Measurements from ENCODE around the gene PCDH1.

PCDH1 gene

DNA sequence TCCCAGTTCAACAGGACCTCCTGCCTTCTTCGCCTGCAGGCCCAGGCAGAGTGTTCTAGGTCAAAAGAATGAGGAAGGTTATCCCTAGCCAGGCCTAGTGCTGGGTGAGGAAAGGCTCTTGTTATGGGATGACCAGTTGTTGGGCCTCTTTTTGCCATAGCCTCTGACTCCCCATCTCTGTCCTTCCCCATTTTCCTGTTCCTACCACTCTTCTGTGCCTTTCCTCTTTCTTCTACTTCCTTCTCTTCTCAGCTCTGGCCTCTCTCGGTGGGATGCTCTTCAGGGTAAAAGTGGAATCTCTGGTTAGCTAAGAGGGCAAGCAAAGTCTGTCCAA is 1.2 kb upstream of the PCDH1 start:
- H3K9me3 ChIP-seq (ENCODE audit: control insufficient read depth in 2 of 2, low read length in 2 of 2): peaks cover 0 to 3% of the 10 kb centered on the region in 2 donors
- H3K36me3 ChIP-seq (ENCODE audit: control insufficient read depth in 2 of 2, insufficient read depth in 2 of 2, low read length in 2 of 2): no peaks in the 10 kb centered on the region
- peaks cover 63 to 70% of the 10 kb centered on the region in 2 donors for H3K27me3 ChIP-seq (ENCODE audit: control insufficient read depth in 1 of 2, insufficient read depth in 2 of 2, low read length in 2 of 2)
- peak overlapping the region in 1 of 2 donors; percentile 21 for H3K9ac ChIP-seq (ENCODE audit: low read length in 2 of 2)
- H3K4me1 ChIP-seq (ENCODE audit: control insufficient read depth, insufficient read depth, low read length): peaks cover 46% of the 10 kb centered on the region
- peak overlapping the region in 1 of 2 donors; percentile 85 for H3K4me3 ChIP-seq (ENCODE audit: low read length in 2 of 2)
- peak overlapping the region; percentile 41 for H3K27ac ChIP-seq (ENCODE audit: low read length)

GRCh38 chr5:141878711-141879425 is 658 bp upstream of the PCDH1 start:
- peak overlapping the region; percentile 85 to 87 for H3K4me3 ChIP-seq (ENCODE audit: low read length in 2 of 2)
- peak overlapping the region; percentile 53 to 55 for H3K9ac ChIP-seq (ENCODE audit: low read length in 2 of 2)
- peaks cover 46% of the 10 kb centered on the region for H3K4me1 ChIP-seq (ENCODE audit: control insufficient read depth, insufficient read depth, low read length)
- H3K9me3 ChIP-seq (ENCODE audit: control insufficient read depth in 2 of 2, low read length in 2 of 2): peaks cover 0 to 3% of the 10 kb centered on the region in 2 donors
- peak overlapping the region; percentile 41 for H3K27ac ChIP-seq (ENCODE audit: low read length)
- H3K36me3 ChIP-seq (ENCODE audit: control insufficient read depth in 2 of 2, insufficient read depth in 2 of 2, low read length in 2 of 2): no peaks in the 10 kb centered on the region
- peaks cover 64 to 73% of the 10 kb centered on the region in 2 donors for H3K27me3 ChIP-seq (ENCODE audit: control insufficient read depth in 1 of 2, insufficient read depth in 2 of 2, low read length in 2 of 2)

- H3K27ac ChIP-seq (ENCODE audit: low read length): no peak overlapping the region
- H3K27me3 ChIP-seq (ENCODE audit: control insufficient read depth in 1 of 2, insufficient read depth in 2 of 2, low read length in 2 of 2): peaks cover 56 to 61% of the 10 kb centered on the region in 2 donors
- no peaks in the 10 kb centered on the region for H3K9me3 ChIP-seq (ENCODE audit: control insufficient read depth in 2 of 2, low read length in 2 of 2)
- no peaks in the 10 kb centered on the region for H3K36me3 ChIP-seq (ENCODE audit: control insufficient read depth in 2 of 2, insufficient read depth in 2 of 2, low read length in 2 of 2)
- H3K4me3 ChIP-seq (ENCODE audit: low read length in 2 of 2): peak overlapping the region; percentile 73 to 75
- H3K9ac ChIP-seq (ENCODE audit: low read length in 2 of 2): peak overlapping the region; percentile 55
- H3K4me1 ChIP-seq (ENCODE audit: control insufficient read depth, insufficient read depth, low read length): peaks cover 46% of the 10 kb centered on the region
Observed at GRCh38 chr5:141877356-141878185, 639 bp downstream of the PCDH1 start.

- Histone ChIP-seq H3K9me3 (ENCODE audit: control insufficient read depth in 2 of 2, low read length in 2 of 2) (no peaks in the 10 kb centered on the region), H3K4me3 (ENCODE audit: low read length in 2 of 2) (peak overlapping the region; percentile 73 to 75), H3K4me1 (ENCODE audit: control insufficient read depth, insufficient read depth, low read length) (peaks cover 46% of the 10 kb centered on the region), H3K27me3 (ENCODE audit: control insufficient read depth in 1 of 2, insufficient read depth in 2 of 2, low read length in 2 of 2) (peaks cover 52 to 54% of the 10 kb centered on the region in 2 donors), H3K9ac (ENCODE audit: low read length in 2 of 2) (peak overlapping the region; percentile 5 to 55), H3K27ac (ENCODE audit: low read length) (peak overlapping the region; percentile 31), H3K36me3 (ENCODE audit: control insufficient read depth in 2 of 2, insufficient read depth in 2 of 2, low read length in 2 of 2) (no peaks in the 10 kb centered on the region)
Observed at GRCh38 chr5:141876628-141877355, 1.4 kb downstream of the PCDH1 start.

DNA sequence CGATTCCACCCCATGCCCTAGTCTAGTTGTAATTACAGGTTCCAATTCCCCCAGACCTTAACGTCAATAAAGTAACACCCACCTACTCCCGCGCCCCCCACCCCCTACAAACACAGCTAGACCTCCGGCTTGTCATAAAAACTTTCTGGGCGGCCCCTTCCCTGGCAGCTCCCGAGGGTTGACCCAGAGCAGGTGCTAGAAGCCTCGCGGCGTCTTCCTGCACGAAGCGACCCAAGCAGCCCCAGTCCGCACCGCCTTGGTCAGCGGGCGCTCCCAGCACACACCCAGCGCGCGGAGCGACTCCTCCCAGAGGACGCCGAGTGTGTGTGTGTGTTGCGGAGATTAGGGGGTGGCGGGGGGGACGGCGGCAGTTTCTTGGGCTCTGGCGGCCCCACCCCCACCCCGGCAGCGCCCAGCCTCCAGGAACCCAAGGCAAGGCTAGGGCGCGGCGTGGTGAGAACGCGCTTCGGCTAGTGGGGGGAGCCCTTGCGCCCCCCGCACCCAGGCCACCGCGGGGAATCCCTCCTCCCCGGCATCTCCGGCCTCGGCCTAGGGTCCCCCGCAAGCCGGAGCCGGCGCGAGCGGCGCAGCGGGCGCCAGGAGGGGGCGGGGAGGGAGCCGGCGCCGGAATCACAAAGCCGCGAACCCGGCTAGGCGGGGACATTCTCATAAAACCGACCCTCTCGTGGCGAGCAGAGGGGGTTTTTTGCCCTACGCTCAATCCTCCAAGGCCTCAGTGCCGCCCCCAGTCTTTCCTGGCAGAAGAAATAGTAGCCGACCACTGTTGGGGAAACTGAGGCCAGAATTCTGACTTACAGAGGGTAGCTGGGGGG is 2.2 kb downstream of the PCDH1 start:
- peak overlapping the region; percentile 73 to 75 for H3K4me3 ChIP-seq (ENCODE audit: low read length in 2 of 2)
- H3K27me3 ChIP-seq (ENCODE audit: control insufficient read depth in 1 of 2, insufficient read depth in 2 of 2, low read length in 2 of 2): peaks cover 49 to 53% of the 10 kb centered on the region in 2 donors
- peak overlapping the region; percentile 31 for H3K27ac ChIP-seq (ENCODE audit: low read length)
- peak overlapping the region; percentile 5 to 15 for H3K9ac ChIP-seq (ENCODE audit: low read length in 2 of 2)
- H3K9me3 ChIP-seq (ENCODE audit: control insufficient read depth in 2 of 2, low read length in 2 of 2): no peaks in the 10 kb centered on the region
- no peaks in the 10 kb centered on the region for H3K36me3 ChIP-seq (ENCODE audit: control insufficient read depth in 2 of 2, insufficient read depth in 2 of 2, low read length in 2 of 2)
- peaks cover 46% of the 10 kb centered on the region for H3K4me1 ChIP-seq (ENCODE audit: control insufficient read depth, insufficient read depth, low read length)

DNA sequence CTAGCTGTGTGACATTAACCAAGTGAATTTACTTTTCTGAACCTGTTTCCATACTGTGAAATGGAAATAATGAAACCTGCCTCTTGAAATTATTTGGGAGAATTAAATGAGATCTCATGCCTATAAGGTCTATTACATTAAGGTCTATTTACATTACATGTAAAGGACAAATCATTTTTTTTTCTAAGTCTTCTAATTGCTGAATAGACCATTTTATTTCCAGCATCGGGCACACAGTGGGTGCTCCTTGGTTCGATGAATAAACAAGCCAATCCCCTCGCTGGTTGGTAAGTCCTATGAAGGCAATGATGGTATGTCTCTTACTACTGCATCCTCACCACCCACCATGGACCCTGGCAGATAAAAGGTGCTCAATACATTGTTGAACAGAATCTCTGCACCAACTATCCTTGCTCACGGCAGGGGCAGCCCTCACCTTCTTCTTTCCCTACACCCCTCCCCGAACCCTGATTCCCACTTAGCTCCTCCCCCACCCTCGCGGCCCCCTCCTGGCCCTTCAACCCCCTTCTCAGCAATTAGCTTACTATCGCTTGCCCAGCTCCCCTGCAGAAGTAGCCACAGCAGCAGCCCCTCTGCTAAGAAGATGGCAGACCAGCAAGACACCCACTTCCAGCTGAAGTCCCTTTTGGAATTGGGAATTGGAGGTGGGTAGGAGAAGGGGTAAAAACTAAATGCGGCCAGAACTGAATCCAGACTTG is 3.0 kb downstream of the PCDH1 start:
- Histone ChIP-seq H3K36me3 (ENCODE audit: control insufficient read depth in 2 of 2, insufficient read depth in 2 of 2, low read length in 2 of 2) (no peaks in the 10 kb centered on the region), H3K27ac (ENCODE audit: low read length) (no peak overlapping the region)

GRCh38 chr5:141874262-141874964 is 3.8 kb downstream of the PCDH1 start:
- no peak overlapping the region for H3K4me3 ChIP-seq (ENCODE audit: low read length in 2 of 2)
- no peak overlapping the region for H3K27ac ChIP-seq (ENCODE audit: low read length)
- no peaks in the 10 kb centered on the region for H3K9me3 ChIP-seq (ENCODE audit: control insufficient read depth in 2 of 2, low read length in 2 of 2)
- peaks cover 49 to 53% of the 10 kb centered on the region in 2 donors for H3K27me3 ChIP-seq (ENCODE audit: control insufficient read depth in 1 of 2, insufficient read depth in 2 of 2, low read length in 2 of 2)
- no peaks in the 10 kb centered on the region for H3K36me3 ChIP-seq (ENCODE audit: control insufficient read depth in 2 of 2, insufficient read depth in 2 of 2, low read length in 2 of 2)
- H3K4me1 ChIP-seq (ENCODE audit: control insufficient read depth, insufficient read depth, low read length): peaks cover 38% of the 10 kb centered on the region
- no peak overlapping the region for H3K9ac ChIP-seq (ENCODE audit: low read length in 2 of 2)

More for the DNA sequence above, 3.0 kb downstream of the PCDH1 start:
- H3K4me3 ChIP-seq (ENCODE audit: low read length in 2 of 2): peak overlapping the region; percentile 73 to 75
- H3K27me3 ChIP-seq (ENCODE audit: control insufficient read depth in 1 of 2, insufficient read depth in 2 of 2, low read length in 2 of 2): peaks cover 48 to 49% of the 10 kb centered on the region in 2 donors
- H3K4me1 ChIP-seq (ENCODE audit: control insufficient read depth, insufficient read depth, low read length): peaks cover 42% of the 10 kb centered on the region
- no peak overlapping the region for H3K9ac ChIP-seq (ENCODE audit: low read length in 2 of 2)
- H3K9me3 ChIP-seq (ENCODE audit: control insufficient read depth in 2 of 2, low read length in 2 of 2): no peaks in the 10 kb centered on the region

GRCh38 chr5:141873933-141874261 is 4.3 kb downstream of the PCDH1 start:
- Histone ChIP-seq H3K36me3 (ENCODE audit: control insufficient read depth in 2 of 2, insufficient read depth in 2 of 2, low read length in 2 of 2) (no peaks in the 10 kb centered on the region), H3K9ac (ENCODE audit: low read length in 2 of 2) (no peak overlapping the region), H3K4me1 (ENCODE audit: control insufficient read depth, insufficient read depth, low read length) (peaks cover 33% of the 10 kb centered on the region), H3K27ac (ENCODE audit: low read length) (no peak overlapping the region), H3K4me3 (ENCODE audit: low read length in 2 of 2) (no peak overlapping the region), H3K27me3 (ENCODE audit: control insufficient read depth in 1 of 2, insufficient read depth in 2 of 2, low read length in 2 of 2) (peaks cover 45 to 53% of the 10 kb centered on the region in 2 donors), H3K9me3 (ENCODE audit: control insufficient read depth in 2 of 2, low read length in 2 of 2) (no peaks in the 10 kb centered on the region)

- Histone ChIP-seq H3K9me3 (ENCODE audit: control insufficient read depth in 2 of 2, low read length in 2 of 2) (no peaks in the 10 kb centered on the region), H3K27me3 (ENCODE audit: control insufficient read depth in 1 of 2, insufficient read depth in 2 of 2, low read length in 2 of 2) (peaks cover 45 to 51% of the 10 kb centered on the region in 2 donors), H3K9ac (ENCODE audit: low read length in 2 of 2) (no peak overlapping the region), H3K4me3 (ENCODE audit: low read length in 2 of 2) (no peak overlapping the region), H3K27ac (ENCODE audit: low read length) (no peak overlapping the region), H3K36me3 (ENCODE audit: control insufficient read depth in 2 of 2, insufficient read depth in 2 of 2, low read length in 2 of 2) (no peaks in the 10 kb centered on the region), H3K4me1 (ENCODE audit: control insufficient read depth, insufficient read depth, low read length) (peaks cover 28% of the 10 kb centered on the region)
Observed at GRCh38 chr5:141872496-141873356, 5.5 kb downstream of the PCDH1 start.
